Activated CD8-positive, alpha-beta memory T cell treated with anti-CD3 and anti-CD28 coated beads, Interleukin-2, amount 50 U/mL, for 48 hours (primary cell): Measurements from ENCODE around the gene ANXA6.
A peak's percentile ranks its signal among the peaks of the same experiment; 100 is the strongest.

ENCODE experiments used
- DNase-seq: peaks from one replicate; pipeline ENCODE4 v3.0.0-alpha.2; 2020

Gene ANXA6

DNA sequence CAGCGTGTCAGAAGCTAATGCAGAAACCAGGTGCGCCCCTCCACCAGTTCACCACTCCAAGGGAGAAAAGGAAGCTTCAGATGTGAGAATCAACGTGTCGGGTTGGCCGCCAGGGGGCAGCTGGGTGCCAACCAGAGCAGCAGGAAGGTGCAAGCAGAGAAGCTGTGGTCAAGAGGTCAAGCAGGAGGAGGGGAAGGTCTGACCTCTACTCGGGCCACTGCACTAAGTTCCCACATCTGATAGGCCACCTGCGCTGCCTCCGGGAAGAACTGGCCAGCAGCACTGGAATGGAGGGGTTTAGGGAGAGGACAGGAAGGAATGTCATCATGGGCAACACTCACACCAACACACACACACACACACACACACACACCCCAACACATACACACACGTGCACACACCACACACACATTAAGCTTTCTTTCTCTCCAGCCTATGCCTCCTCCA lies 31.4 kb downstream of the ANXA6 start:
- peak; percentile 81 for DNase-seq

DNA sequence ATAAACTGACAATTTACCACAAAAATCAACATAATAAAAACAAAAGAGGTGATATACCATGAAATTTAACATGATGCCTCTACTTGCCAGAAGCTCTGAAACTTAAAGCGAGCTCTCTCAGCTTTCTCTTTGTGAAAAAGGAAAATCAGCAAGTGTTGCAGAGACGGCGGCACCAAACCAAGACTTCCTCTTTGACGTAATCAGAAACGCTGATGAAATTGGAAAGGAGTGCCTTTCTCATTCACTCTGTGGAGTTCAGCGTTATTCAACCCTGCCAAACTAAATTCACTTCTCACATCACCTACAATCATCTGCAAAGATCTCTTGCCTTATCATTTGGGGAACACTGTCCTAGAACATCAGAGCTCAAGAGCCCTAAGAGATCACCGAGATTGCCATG lies 32.2 kb downstream of the ANXA6 start:
- DNase-seq, result no peak

GRCh38 chr5:151123897-151124751 lies 33.5 kb downstream of the ANXA6 start:
- peak; percentile 70 for DNase-seq

DNA sequence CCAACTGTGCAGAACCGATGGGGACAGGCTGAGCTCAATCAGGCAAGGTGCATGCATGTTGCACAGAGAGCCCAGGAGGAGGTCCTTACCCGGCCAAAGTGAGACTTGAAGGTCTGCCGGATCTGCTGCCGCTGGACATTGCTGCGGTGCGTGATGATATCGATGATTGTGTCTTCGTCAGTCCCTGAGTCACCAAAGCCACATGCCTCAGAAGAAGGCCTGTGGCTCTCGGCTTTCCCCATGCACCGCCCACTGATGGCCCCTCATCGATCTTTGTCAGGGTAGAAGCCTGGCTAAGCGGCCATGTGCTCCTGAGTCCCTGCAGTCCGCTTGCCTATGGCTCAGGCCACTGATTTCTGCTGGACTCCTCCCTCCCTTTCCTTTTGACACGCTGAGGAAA lies 34.8 kb downstream of the ANXA6 start:
- no peak for DNase-seq

DNA sequence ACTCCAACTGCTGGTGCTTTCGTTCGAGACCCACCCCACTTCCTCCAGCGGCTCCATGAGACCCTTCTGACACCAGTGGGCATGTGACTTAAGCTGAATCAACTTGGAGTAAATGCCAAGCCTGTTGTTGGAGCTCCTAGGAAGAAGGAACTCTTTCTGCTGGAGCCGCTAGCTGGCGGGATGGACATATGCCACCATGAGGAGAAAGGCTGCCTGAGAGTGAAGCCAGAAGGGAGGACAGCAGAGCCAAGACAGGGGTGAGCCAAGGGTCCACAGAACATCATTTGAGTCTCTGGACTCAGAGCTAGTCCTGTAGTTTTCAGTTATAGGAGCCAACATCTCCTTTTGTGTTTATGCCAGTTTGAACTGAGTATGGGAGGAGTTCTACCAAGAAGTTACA lies 35.9 kb downstream of the ANXA6 start:
- no peak for DNase-seq

GRCh38 chr5:151121095-151121494 lies 36.5 kb downstream of the ANXA6 start:
- no peak for DNase-seq

DNA sequence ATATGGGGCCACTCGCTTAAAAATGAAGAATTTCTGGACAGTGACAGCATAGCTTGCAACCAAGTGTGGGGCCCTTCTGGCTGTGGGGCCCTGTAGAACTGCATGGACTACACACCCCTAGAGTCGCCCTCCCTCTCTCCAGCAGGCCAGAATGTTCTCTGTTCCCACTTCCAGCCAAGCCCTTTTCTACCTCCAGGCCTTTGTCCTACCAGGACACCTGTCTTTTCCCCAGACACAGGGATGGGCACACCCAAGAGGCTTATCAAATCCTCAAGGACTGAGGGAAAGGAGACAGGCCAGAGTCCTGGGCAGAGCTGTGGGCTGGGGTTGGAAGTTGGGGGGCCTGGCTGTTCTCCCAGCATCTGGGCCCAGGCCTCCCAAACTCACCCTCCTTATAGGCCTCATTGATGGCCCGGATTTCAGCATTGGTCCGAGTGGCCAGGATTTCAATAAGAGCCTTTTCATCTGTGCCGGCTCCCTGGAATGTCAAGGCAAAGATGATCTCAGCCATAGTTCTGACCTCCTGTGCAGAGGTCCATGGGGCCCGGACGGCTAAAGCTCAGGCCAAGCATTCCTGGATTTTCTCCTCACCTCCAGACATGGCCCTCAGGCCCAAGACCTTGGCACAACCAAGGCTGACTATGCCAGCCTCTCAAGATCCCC lies 38.5 kb downstream of the ANXA6 start:
- DNase-seq, result no peak

GRCh38 chr5:151115272-151115905 lies 42.2 kb downstream of the ANXA6 start:
- DNase-seq, result peak; percentile 86

- no peak for DNase-seq
These were observed 43.9 kb downstream of the ANXA6 start for GRCh38 chr5:151113651-151114050.

DNA sequence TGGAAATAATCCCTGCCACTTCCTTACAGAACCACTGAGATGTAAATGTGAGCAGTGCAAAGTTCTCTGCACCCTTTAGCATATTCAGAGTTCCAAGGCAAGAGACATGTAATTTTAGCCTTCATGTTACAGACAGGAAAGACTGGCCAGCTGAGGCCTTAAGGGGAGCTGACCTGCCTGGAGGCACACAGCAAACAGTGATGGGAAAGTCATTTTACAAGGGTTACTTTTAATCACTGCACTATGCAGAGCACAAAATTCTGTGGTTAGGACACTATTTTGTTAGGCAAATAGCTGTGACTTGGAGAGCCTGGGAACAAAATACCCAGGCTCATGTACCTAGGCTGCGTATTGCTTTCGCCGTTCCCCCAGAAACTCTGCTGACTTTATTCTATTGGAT lies 46.6 kb downstream of the ANXA6 start:
- no peak for DNase-seq

- no peak for DNase-seq
These were observed 47.4 kb downstream of the ANXA6 start for GRCh38 chr5:151110122-151110681.

DNA sequence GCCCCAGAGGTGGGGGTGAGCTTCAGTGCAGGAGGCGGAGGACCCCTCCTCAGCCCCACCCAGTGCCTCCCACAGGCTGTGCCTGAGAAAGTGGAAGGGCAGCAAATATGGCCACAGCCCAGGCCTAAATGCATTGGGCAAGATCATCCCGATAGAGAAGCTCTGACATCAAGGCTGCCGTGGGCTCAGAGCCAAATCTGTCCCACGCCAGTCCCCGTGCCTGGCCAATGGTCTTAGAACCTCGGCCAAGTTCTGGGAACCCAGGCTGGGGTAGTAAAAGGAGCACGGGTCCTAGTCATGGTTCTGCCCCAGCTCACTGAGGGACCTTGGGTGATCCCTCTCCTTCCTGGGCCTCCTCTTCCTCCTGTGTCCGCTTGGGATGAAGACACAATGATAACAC lies 49.0 kb downstream of the ANXA6 start:
- no peak for DNase-seq

GRCh38 chr5:151107738-151108520 lies 49.6 kb downstream of the ANXA6 start:
- DNase-seq, result no peak

- DNase-seq, result no peak
These were observed 50.5 kb downstream of the ANXA6 start for GRCh38 chr5:151107084-151107483.

- DNase-seq, result no peak
These were observed 51.1 kb downstream of the ANXA6 start for GRCh38 chr5:151106509-151106908.

DNA sequence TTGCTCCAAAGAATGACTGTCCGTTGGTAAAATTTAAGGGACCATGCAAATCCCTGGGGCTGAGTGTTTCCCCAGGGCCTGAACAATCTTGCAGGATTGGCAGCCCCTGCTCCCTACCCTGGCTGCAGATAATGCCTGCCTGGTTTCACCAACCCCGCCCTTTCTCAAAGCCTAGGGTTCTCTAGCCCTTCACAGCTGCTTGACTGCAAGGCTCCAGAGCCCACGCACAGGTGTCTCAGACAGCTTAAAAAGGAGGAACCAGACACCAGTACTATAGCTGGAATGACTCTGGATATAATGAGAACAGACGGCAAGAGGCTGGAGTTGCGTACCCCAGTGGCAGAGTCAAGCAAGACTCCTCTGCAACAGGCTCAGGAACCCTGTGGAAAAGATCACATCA lies 51.5 kb downstream of the ANXA6 start:
- DNase-seq, result no peak

- no peak for DNase-seq
These were observed 52.0 kb downstream of the ANXA6 start for GRCh38 chr5:151105561-151105960.

DNA sequence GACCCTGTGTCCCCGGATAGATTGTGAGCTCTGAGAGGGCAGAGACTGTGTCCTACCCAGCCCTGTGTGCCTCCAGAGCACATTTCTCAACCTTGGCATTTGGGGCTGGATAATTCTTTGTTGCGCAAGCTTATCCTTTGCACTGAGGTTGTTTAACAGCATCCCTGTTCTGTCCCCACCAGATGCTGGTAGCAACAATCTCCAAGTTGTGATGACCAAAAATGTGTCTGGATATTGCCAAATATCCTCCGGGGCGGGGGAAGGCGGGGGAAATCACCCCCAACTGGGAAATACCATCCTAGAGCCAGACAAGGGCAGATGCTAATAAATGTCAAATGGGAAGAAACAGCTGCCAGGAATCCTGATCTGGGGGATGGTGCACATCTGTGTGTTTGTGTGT lies 52.8 kb downstream of the ANXA6 start:
- no peak for DNase-seq

DNA sequence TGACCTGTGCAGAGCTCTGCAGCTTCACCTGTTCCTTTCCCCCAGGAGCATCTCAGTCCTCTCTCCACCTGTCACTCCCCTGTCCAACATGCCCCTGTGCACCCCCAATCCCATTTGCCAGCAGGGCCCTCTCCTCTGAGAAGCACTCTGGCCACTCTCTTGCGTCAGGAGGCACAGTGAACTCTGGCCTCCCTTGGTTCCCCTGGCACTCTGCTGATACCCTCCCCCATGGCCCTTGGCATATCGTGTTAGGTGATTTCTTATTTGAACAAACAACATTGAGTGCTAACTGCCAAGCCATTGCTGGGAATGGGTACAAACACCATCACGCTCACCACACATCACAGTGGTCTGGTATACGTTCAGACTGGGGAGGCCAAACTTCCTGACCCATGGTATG lies 55.8 kb downstream of the ANXA6 start:
- DNase-seq, result no peak

GRCh38 chr5:151101151-151101550 lies 56.4 kb downstream of the ANXA6 start:
- no peak for DNase-seq

- DNase-seq, result no peak
These were observed 56.9 kb downstream of the ANXA6 start for GRCh38 chr5:151100681-151101080.

DNA sequence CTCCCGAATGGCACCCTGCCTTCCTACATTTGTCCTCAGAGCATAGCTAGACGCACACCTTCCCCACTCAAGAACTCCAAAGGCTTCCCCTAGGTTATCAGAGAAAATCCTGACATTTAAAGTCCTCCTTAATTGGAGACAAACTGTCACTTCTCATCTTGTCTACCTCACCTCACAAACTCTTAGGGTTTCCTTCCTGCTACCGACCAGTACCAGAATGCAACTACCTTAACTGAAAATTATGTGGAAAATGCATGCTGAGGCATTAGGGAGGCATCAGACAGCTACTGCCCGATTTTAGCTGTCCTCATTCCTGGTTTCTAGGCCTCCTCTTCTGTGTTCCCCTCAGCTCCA lies 58.8 kb downstream of the ANXA6 start:
- DNase-seq, result no peak
